Activated naive CD8-positive, alpha-beta T cell treated with anti-CD3 and anti-CD28 coated beads, Interleukin-2, amount 50 U/mL, for 16 hours (primary cell): Measurements from ENCODE around the gene TULP3.
A peak's percentile ranks its signal among the peaks of the same experiment; 100 is the strongest.

Experiments
- DNase-seq: peaks from one replicate; pipeline ENCODE4 v3.0.0-alpha.2; 2020; ENCODE audit warnings: low read depth, low spot score

Gene TULP3

DNA sequence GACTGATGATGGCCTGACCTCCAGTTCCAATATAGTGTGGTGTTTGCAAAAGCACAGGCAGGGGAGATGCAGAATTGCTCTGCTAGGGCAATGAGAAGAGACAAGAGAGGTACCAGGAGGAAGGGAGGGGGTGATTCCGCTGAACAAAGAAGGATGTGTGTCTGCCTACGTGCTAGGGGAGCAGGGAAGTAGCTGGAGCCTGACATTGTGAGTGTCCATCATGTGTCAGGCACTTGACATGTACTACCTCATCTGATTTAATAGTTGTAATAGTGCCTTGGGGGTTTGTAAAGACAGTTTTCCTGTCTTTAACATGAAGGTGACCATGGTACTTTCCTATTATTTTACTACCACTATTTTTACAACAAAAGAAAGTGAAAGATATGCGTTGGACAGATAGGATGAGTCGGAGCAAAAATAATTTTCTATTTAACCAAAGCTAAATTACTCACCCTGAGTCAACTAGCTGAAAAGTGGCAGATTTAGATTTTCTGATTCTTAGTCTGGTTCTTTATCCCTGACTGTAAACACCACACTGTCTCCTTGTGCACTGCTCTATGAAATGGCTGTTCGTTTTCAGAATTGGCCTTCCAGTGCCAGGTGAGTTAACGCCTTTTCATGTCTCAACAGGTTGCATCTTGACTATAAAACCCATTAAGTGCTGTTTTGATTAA is 34.8 kb downstream of the TULP3 start:
- DNase-seq, result no peak

DNA sequence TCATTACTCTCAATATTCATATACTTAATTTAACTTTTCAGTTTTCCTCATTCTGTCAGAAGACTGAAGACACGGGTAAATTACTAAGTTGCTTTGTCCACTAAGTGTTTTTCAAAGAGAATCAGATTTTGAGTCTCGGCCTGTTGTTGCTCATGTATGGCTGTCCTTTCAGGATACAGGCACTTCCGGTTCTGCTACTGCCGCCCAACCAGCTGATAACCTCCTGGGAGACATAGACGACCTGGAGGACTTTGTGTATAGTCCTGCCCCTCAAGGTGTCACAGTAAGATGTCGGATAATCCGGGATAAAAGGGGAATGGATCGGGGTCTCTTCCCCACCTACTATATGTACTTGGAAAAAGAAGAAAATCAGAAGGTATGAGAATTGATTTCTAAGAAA is 40.2 kb downstream of the TULP3 start:
- no peak for DNase-seq

DNA sequence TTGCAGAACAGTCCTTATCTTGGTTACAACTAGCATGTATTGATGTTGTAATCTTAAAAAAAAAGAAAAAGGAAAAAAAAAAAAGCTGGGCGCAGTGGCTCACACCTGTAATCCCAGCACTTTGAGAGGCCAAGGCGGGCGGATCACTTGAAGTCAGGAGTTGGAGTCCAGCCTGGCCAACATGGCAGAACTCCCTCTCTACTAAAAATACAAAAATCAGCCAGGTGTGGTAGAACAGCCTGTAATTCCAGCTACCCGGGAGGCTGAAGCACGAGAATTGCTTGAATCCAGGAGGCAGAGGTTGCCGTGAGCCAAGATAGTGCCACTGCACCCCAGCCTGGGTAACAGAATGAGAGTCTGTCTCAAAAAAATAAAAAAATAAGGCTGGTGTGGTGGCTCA is 42.9 kb downstream of the TULP3 start:
- DNase-seq, result no peak

DNA sequence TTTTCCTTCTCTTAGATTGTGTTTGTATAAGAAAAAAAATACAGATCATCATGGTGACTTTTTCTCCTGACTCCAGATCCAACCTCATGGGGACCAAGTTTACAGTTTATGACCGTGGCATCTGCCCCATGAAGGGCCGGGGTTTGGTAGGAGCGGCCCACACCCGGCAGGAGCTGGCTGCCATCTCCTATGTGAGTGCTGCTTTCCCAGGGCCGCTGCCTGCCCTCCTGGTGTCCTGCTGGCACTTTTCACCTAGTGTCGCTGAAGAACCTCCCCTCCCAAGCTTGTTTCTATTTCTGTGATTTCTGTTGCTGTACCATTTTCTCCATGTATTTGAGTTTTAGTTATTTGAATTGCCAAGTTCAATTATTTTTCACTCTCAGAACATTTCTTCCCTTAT is 43.7 kb downstream of the TULP3 start:
- no peak for DNase-seq

DNA sequence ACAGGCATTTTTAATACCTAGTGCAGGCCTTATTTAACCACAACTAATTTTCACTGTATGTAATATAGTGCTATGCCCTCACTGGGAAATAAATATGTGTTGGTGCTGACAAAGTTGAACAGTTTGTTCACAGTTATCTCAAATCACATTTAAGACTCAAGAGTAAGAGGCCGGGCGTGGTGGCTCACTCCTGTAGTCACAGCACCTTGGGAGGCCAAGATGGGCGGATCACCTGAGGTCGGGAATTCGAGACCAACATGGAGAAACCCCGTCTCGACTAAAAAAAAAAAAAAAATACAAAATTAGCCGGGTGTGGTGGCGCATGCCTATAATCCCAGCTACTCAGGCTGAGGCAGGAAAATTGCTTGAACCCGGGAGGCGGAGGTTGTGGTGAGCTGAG is 45.6 kb downstream of the TULP3 start:
- DNase-seq, result no peak

DNA sequence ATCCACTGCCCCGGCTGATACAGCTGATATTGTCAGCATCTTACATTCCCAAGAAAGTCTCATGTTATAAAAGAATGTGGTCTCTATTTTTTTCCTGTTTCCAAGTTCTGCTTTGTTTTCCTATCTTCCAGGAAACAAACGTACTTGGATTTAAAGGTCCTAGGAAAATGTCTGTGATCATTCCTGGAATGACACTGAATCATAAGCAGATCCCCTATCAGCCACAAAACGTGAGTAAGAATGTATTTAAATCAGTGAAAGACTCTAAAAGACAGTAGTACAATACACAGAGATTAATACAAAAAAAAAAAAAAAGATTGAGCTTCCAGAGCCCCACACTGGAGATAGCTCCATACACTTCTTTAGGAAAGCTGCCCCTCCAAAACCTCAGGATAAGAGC is 46.8 kb downstream of the TULP3 start:
- no peak for DNase-seq

DNA sequence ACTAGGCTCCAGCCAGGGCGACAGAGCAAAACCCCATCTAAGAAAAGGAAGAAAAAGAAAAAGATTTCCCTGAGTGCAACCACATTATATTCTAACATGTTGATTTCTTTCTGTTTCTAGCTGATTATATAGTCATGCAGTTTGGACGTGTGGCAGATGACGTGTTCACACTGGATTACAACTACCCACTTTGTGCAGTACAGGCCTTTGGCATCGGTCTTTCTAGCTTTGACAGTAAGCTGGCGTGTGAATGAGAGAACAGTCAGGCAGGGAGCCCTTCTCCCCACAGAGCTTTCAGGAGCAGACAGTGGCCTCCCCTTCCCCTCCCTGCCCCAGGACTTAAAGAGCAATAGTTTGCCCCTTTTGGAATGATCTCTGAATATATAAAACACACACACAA is 48.5 kb downstream of the TULP3 start:
- DNase-seq, result no peak

DNA sequence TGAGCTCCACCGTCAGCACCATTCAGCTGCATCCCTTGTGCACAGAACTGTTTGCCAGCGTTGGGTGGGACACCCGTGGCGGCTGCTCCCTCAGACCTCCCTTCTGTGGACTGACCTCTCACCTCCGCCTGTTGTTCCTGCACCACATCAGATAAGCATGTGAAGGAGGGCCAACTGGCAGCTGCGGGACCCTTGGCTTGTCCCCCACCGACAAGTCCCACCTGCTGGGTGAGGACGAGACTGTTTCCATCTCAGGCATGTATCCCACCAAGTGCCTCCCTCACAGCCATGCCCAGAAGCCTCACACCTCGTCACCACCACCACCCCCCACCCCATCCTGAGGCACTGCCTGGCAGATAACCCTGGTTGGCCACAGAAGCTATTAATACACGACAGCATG is 49.9 kb downstream of the TULP3 start:
- no peak for DNase-seq

DNA sequence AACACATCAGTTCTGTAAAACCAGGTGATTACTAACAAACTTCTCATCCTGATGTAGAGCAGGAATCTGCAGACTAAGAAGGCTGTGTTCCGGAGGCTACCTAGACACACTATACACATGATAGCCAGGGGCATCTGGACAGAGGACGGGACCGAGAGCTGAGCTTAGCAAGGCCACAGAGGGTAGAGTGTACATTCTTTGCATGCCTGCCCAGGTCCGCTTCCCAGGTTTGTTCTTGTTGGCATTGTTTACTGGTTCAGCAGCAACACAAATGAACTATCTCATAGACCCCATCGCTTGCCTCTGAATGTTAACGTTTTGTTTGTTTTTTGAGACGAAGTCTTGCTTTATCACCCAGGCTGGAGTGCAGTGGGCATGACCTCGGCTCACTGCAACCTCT is 50.8 kb downstream of the TULP3 start:
- DNase-seq, result no peak

DNA sequence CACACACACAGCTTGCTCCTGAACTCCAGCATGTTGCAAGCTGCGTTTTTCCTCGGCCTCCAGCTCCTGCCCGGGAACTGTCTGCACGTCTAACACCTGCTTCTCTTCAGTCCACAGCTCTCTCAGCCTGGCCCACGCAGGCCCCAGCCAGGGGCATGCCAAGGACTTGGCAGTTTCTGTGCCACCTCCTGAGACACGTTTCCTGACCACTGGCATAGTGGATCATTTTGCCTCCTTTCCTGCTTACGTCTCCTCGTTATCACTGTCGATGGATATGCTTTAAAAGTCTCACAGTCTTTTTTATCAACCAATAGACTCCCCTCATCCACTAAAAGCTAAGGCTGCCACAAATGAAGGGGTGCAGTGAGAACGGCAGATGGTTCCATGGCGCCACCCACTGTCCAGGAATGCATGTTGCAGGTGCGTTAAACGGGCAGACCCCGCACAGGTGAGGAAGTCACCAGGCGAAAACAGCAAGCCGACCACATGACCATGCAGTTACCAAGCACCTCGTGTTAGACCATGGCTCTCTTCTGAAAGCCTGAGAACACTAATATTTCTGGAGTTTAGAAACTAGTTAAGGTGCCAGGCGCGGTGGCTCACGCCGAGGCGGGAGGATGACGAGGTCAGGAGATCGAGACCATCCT is 53.8 kb downstream of the TULP3 start:
- DNase-seq, result peak; percentile 15

DNA sequence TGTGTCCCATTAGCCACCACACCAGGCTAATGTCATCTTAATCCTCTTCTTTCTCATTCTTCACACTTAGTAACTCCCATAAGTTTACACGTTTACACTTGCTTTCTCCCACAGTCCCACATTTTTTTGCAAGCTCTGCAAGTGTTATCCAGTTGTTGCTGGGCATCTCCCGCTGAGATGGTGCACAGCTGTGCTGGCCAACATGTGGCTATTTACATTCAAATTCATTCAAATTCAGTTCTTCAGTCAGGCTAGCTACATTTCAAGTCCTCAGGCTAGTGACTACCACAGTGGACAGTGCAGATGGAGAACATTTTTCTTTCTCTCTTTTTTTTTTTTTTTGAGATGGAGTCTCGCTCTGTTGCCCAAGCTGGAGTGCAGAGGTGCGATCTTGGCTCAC is 58.7 kb downstream of the TULP3 start:
- DNase-seq, result no peak

DNA sequence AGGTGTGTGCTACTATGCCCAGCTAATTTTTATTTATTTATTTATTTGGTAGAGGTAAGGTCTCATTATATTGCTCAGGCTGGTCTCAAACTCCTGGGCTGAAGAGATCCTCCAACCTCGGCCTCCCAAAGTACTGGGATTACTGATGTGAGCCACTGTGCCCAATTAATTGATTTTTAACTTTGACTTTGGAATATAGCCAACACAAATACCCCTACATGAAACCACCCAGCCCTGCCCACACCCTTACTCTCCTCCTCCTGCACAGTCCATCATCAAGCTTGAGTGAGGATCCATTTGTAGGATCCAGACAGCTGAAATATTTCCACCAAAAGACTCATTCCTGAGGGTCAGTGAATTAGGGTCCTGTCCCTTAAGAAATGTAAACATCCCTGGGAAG is 65.2 kb downstream of the TULP3 start:
- DNase-seq, result no peak

DNA sequence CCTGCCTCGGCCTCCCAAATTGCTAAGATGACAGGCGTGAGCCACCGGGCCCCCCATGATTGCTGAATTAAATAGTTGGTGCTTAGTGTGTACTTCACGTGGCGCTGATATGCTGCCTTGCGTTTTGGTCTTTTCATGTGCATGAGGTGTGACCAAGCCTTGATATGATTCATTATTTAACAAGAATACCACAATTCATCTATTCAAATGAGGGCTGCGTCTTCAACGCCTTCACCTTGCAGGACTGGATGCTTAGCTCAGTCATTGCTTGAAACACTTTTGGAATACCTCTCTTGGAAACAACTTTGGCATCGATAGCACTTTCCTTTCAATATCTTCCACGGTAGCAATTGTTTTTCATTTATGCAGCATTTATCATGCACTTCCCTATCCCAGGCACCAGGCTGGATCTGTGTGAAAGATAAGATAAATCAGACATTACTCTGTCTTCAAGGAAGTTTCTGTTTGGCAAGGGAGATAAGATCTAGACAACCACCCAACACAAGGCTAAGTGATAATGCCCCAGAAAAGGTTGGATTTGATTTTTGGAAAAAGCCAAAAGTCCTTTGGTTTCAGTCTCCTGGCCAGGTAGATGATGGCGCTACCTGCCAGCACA is 67.2 kb downstream of the TULP3 start:
- DNase-seq, result no peak

DNA sequence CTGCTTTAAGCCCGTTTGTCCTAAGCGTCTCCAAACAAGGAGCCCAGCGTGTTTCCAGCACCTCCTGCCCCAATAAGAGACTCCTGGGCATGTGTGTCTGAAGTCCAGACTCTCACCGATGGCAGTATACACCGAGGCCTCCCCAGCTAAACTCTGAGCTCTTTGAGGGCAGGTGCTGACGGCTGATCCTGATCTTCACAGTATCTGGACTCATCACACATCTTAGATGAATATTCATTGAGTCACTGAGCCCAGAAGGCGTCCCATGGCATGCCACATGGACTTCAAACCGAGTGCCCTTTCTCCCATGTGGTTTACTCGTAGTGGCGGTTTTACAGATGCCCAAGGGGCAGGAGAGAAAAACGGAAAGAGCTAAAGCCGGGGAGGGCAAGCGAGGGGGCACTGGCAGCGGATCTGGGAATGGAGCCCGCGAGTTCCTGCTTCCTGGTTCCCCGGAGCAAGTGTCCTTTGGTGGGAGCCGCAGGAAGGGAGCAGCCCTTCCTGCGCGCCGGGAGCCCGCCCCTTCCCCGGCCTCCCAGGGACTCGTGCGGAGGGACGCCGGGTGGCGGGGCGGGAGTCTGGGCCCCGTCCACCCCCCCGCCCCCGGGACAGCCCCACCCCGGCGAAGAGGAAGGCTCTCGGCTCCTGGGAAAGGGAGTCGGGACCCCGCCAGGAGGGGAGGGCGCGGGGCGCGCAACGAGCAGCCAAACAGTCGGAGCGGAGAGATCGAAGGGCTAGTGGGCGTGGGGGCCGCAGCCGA is 67.9 kb downstream of the TULP3 start:
- DNase-seq, result no peak

DNA sequence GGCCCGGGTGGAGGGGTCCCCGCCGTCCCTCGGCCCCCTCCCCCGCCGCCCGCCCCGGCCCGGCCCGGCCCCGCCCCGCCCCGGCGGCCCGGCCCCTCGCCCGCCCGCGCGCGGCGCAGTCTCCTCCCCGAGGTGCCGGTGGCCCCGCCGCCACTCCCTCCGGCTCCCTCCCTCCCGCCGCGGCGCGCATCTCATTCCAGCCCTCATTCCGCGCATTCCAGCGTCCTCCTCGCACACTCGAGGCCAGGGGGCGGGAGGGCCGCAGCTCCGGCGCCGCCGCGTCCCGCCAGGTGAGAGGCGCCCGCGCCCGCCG is 68.5 kb downstream of the TULP3 start, which contains the start of gene TEAD4:
TSS of gene TEAD4 (plus strand) at position 206 of the 313 bp plus-strand sequence.
- no peak for DNase-seq

DNA sequence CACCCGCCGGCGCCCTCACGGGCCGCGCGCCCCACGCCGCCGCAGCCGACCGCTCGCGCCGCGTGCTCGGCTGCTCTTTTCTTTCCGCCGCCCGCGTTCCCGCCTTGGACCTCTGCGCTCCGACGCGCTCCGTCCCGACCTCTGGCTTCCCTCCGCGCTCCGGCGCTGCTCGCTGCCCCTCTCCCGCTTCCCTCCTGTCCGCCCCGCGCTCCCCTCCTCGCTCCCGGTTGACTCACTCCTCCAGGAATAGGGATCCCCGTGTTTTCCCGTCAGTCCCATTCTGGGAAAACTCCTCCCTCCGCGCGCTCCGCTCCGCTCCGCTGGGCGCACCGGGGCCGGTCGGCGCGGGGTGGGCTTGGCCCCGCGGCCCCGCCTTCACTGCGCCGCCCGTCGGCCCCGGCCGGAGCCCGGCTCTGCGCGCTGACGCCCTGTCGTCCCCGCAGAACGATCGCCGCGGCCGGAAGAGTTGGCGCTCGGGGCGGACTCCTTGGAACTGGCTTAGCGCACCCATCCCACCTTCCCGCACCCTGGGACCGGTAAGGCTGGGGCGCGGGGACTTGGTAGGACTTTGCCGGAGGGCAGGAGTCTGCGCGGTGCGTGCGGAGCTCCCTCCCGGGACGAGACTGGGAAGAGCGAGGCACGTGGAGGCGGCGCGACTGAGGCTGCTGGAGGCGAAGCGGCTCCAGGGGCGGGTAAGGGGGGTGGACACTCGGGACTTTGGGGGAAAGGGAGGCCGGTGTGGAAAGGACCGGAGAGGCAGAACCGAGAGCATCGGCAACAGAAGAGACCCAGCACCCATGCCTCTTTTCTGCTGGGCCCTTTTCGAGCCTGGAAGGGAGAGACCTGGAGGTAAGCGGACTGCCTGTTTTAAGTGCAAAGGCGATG is 69.1 kb downstream of the TULP3 start:
- DNase-seq, result no peak

DNA sequence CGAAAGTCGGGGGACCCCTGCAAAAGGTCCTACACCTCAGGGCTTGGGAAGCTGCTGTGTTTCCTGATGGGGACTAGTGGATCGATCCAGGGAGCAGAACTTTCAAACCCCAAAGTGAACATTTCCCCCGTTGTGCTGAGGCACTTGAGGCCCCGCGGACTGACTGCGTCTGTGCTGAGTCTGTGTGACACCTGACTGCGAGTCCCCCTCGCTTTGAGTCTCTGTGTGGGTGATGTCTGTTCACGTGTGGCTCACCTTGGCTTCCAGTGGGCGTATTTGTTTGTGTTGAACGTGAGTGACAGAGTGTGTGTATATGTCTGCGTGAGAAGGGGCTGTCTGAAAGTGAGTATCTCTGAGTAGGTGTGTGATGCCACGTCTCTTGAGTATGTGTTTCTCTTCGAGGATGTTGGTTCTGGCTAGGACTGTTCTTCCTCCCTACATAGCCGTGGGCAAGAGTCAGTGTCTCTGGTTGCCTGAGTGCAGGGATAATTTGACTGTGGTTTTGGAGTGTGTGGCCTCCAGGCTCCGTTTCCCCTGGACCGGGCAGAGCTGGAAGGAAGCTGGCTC is 69.8 kb downstream of the TULP3 start:
- no peak for DNase-seq

DNA sequence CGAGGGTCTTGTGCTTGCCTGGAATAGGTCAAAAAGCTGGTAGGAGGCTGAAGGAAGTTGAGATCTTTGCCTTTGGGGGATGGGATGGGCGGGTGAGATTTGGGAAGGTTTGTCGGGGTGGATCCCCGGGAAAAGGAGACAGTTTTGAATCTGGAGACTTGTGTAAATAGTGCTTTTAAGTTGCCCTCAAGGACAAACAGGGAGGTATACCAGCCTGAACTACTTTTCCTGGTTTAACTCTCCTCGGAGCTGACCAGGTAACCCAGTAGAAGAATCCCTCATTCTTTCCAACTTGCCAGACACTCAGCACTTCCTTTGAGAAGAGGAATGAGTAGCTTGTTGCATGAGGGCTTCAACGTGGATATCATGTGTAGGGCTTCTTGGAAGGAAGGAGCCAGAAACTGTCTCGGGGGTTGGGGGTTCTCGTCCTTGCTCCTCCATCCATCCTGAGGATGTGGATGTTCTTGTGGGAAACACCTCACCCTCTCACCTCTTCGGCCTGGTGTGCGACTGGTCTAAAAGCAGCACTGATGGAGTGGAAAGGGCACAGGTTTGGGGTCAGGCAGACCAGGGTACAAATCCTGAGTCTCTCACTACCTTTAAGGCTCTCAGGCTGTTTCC is 70.4 kb downstream of the TULP3 start:
- DNase-seq, result no peak

DNA sequence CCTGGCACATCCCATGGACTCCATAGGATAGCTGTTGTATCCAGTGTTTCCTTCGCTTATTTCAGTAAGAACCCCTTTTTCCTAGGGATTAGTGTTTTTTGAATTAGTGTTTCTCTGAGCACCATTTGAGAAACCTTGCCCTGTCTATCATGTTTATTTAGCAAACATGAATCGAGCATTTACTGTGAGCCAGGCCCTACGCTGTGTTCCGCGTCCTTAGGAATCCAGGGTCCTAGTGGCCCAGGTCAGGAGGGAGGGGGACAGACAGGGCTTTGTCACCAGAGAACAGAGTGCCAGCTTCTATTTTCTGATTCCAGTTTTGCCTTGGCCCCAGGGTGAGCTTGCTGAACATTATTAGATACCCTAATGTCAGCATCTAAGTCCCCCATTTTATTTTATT is 71.0 kb downstream of the TULP3 start:
- no peak for DNase-seq

DNA sequence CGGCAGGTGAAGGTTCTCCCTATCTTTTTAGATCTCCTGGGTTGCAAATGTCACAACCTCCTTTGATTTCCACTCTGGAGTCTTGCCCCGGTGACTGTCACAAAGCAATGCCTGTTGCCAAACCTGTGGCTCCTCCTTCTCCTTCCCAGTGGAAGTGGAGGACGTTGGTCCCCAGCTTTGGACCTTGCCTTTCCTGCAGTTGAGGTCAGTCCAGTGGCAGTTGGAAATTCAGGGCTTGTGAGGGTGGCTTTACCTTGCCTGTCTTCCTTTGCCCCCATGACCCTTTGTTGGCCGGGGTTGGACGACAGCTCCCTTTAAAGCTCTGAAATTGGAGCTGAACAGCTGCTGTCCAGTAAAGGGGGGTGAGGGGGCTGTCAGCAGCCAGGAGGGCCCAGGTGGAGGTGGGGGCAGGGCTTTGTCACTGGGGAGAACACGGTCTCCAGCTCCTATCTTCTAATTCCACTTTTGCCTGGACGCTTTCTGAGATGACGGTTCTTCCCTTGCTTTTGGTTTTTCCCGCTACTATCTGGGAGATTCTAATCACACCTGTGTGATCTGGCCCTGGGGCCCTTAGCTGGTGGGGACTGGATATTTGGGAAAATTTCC is 72.6 kb downstream of the TULP3 start:
- DNase-seq, result no peak
